Parathyroid adenoma (tissue), 2 donors: ENCODE results near the gene FIBP.
A peak's percentile ranks its signal among the peaks of the same experiment; 100 is the strongest.

Source experiments
- H2AFZ ChIP-seq: fragments of 300-600 bp; sonication (generic); one replicate; pipeline ENCODE4 v1.7.0; 2017; ENCODE audit warnings: antibody characterized with exemption, mild to moderate bottlenecking
- H3K27ac ChIP-seq: fragments of 300-600 bp; sonication (generic); one replicate; pipeline ENCODE4 v1.7.0; 2017
- H3K27me3 ChIP-seq: fragments of 300-600 bp; sonication (generic); one replicate; pipeline ENCODE4 v1.7.0; 2017; ENCODE audit warnings: low read length; ENCODE audit not compliant: control insufficient read depth, insufficient read depth
- H3K36me3 ChIP-seq: fragments of 300-600 bp; sonication (generic); one replicate; pipeline ENCODE4 v1.7.0; 2017; ENCODE audit warnings: low read length; ENCODE audit not compliant: control insufficient read depth, insufficient read depth
- H3K4me1 ChIP-seq: fragments of 300-600 bp; sonication (generic); one replicate; pipeline ENCODE4 v1.7.0; 2017; ENCODE audit warnings: control low read depth
- H3K4me2 ChIP-seq: fragments of 300-600 bp; sonication (generic); one replicate; pipeline ENCODE4 v1.7.0; 2017; ENCODE audit warnings: low read length
- H3K4me3 ChIP-seq: fragments of 300-600 bp; sonication (generic); one replicate; pipeline ENCODE4 v1.7.0; 2017; ENCODE audit warnings: low read depth, low read length
- H3K79me2 ChIP-seq: fragments of 300-600 bp; sonication (generic); one replicate; pipeline ENCODE4 v1.7.0; 2017; ENCODE audit warnings: control low read depth
- H3K9ac ChIP-seq: fragments of 300-600 bp; sonication (generic); one replicate; pipeline ENCODE4 v1.7.0; 2017; ENCODE audit warnings: mild to moderate bottlenecking
- H3K9me3 ChIP-seq: fragments of 300-600 bp; sonication (generic); one replicate; pipeline ENCODE4 v1.7.0; 2017; ENCODE audit warnings: low read length; ENCODE audit not compliant: control insufficient read depth
- CTCF ChIP-seq: fragments of 300-600 bp; sonication (generic); IDR thresholded peaks from one replicate; pipeline ENCODE4 v1.7.0; 2017; ENCODE audit warnings: antibody characterized with exemption, mild to moderate bottlenecking
- donor health status: primary hyperparathyroidism.

FIBP gene

GRCh38 chr11:65861165-65861505, 27.1 kb downstream of the FIBP start:
- no peak for TF ChIP-seq CTCF
- Histone ChIP-seq H3K4me3 (peak overlapping the region; percentile 90), H3K27ac (peak overlapping the region; percentile 100), H3K9ac (peak overlapping the region; percentile 84), H3K4me2 (peak overlapping the region; percentile 97), H3K9me3 (no peaks in the 10 kb centered on the region), H2AFZ (peak overlapping the region; percentile 80), H3K27me3 (no peaks in the 10 kb centered on the region), H3K36me3 (no peaks in the 10 kb centered on the region), H3K79me2 (peaks cover 5% of the 10 kb centered on the region), H3K4me1 (peaks cover 9% of the 10 kb centered on the region)

DNA sequence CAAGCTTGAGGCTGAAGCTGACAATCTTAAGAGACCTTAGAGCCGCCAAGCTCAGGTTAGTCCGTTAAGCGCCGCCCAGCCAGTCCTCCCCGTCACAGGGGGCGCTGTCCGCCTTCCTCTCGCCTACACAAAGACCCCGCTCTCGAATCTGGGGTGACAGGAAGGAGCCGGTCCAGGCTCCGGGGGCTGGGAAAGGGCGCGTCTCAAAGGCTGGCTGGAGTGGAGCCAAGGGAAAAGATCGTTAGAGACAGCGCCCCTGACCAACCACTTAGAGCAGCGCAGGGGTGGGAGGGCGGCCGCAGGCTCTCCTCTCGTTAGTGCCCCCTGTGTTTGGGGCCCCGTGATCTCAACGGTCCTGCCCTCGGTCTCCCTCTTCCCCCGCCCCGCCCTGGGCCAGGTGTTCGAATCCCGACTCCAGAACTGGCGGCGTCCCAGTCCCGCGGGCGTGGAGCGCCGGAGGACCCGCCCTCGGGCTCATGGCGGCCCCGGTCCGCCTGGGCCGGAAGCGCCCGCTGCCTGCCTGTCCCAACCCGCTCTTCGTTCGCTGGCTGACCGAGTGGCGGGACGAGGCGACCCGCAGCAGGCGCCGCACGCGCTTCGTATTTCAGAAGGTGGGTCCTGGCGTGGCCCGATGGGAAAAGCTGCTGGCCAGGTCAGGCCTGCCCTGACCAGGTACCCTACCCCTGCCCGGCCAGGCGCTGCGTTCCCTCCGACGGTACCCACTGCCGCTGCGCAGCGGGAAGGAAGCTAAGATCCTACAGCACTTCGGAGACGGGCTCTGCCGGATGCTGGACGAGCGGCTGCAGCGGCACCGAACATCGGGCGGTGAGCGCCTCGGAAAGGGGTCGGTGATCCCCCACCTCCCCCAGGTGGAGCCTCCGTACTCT, 27.8 kb downstream of the FIBP start, which contains the start of gene MUS81:
MUS81 (plus strand) TSS at position 156 of the 887 bp plus-strand sequence; CDS start at position 477, 321 bp downstream.
- Histone ChIP-seq H3K36me3 (no peaks in the 10 kb centered on the region), H3K9ac (peak within 1 kb of the TSS; percentile 84), H3K79me2 (peaks cover 5% of the 10 kb centered on the region), H3K27me3 (no peaks in the 10 kb centered on the region), H3K4me2 (peak within 1 kb of the TSS; percentile 97), H3K27ac (peak within 1 kb of the TSS; percentile 100), H3K9me3 (no peaks in the 10 kb centered on the region), H3K4me3 (peak within 1 kb of the TSS; percentile 90), H3K4me1 (peaks cover 11% of the 10 kb centered on the region), H2AFZ (peak within 1 kb of the TSS; percentile 80)
- peak; percentile 76 for TF ChIP-seq CTCF

DNA sequence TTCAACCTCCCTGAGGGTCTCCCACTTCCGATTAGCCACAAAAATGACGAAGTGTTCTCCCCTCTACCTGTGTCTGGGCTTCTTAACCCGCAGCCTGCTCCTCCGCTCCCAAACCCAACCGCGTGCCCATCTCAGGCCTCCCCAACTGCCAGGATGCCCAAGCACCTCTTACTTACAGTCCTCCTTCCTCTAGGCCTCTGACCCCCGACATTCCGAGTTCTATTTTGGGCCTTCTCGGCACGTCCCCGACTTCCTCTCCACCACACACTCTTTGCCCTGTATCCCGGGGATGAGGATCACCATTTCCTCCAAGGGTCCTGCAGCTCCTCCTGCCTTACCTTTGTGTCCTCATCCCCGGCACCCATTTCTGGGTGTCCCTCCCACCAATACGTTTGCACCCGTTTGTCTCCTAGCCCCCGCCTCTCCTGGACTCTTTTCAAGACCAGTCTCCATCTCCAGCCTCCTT, 28.4 kb downstream of the FIBP start:
- Histone ChIP-seq H3K4me1 (peaks cover 11% of the 10 kb centered on the region), H3K9ac (peak overlapping the region; percentile 76), H3K36me3 (no peaks in the 10 kb centered on the region), H3K4me2 (peak overlapping the region; percentile 97), H3K27ac (peak overlapping the region; percentile 100), H3K79me2 (peaks cover 5% of the 10 kb centered on the region), H3K27me3 (no peaks in the 10 kb centered on the region), H3K4me3 (peak overlapping the region; percentile 90), H2AFZ (peak overlapping the region; percentile 80), H3K9me3 (no peaks in the 10 kb centered on the region)
- no peak for TF ChIP-seq CTCF

GRCh38 chr11:65859095-65859811, 29.0 kb downstream of the FIBP start:
- no peaks in the 10 kb centered on the region for H3K36me3 ChIP-seq

More at GRCh38 chr11:65859095-65859811, 29.0 kb downstream of the FIBP start:
- Histone ChIP-seq H3K4me3 (peak overlapping the region; percentile 90), H2AFZ (peak overlapping the region; percentile 80), H3K27ac (peak overlapping the region; percentile 100), H3K4me2 (peak overlapping the region; percentile 97), H3K27me3 (no peaks in the 10 kb centered on the region), H3K79me2 (peaks cover 5% of the 10 kb centered on the region), H3K9me3 (no peaks in the 10 kb centered on the region), H3K4me1 (peaks cover 11% of the 10 kb centered on the region), H3K9ac (peak overlapping the region; percentile 76)
- TF ChIP-seq CTCF = peak; percentile 4
